NCI-H1048 (cell line): ENCODE results near the gene ROBO1.
"Not testable (repeated sequence)": the region's sequence is repeated elsewhere in the genome, so short reads cannot be mapped to it uniquely, and the experiment has no call there.

Source experiments
- DNase-seq: peaks from one replicate; lab custom pipeline; 2025; lab: John Stamatoyannopoulos, UW

The ROBO1 gene

GRCh38 chr3:79310016-79310415 lies 457.8 kb downstream of the ROBO1 start:
- DNase-seq = no peak

- DNase-seq = no peak
These were observed 460.7 kb downstream of the ROBO1 start for GRCh38 chr3:79306934-79307570.

DNA sequence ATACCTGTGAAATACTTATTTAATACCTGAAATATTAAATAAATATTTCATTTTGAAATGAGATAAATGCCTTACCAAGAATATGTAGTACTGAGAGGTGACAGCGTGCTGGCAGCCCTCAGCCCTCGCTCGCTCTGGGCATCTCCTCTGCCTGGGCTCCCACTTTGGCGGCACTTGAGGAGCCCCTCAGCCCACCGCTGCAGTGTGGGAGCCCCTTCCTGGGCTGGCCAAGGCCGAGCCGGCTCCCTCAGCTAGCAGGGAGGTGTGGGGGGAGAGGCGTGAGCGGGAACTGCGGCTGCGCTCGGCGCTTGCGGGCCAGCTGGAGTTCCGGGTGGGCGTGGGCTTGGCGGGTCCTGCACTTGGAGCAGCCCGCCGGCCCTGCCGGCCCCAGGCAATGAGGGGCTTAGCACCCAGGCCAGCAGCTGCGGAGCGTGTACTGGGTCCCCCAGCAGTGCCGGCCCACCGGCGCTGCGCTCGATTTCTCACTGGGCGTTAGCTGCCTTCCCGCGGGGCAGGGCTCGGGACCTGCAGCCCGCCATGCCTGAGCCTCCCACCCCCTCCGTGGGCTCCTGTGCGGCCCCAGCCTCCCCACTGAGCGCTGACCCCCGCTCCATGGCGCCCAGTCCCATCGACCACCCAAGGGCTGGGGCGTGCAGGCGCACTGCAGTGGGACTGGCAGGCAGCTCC lies 467.7 kb downstream of the ROBO1 start:
- DNase-seq = not testable (repeated sequence)

GRCh38 chr3:79297245-79297960 lies 470.4 kb downstream of the ROBO1 start:
- DNase-seq = no peak

DNA sequence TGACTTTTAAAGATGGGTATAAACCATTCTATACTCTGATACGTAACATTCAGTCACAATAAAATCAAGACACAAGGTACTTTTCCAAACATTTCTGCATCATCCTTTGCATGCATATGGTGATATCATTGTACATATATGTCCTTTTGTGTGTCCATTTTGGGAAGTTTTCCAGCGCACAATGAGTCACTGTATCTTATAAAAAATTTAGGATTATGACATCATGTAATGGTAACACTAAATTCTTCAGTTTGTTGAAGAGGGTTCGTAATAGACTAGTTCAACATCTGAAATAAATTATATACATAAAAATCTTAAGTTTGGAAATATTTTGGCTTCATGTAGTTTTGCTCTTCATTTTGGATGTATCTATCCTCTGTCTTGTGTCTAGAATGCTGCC lies 480.9 kb downstream of the ROBO1 start:
- no peak for DNase-seq

DNA sequence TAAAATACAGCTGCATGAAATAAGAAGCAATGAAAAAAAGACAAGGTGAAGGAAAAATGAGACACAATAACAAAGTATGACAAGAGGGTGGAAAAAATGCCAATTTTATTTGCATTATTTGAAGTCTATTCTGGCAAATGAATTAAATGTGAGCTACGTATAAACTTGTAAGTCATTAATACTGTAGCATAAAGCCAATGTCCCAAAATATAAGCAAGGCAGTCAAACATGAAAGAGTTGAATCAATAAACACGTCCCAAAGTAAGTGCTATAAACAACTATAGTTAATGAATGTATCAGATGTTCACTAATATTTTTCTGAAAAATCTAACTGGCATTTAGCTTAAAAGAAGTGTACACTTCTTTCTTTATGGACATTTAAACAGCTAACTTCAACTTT lies 481.9 kb downstream of the ROBO1 start:
- DNase-seq = no peak

DNA sequence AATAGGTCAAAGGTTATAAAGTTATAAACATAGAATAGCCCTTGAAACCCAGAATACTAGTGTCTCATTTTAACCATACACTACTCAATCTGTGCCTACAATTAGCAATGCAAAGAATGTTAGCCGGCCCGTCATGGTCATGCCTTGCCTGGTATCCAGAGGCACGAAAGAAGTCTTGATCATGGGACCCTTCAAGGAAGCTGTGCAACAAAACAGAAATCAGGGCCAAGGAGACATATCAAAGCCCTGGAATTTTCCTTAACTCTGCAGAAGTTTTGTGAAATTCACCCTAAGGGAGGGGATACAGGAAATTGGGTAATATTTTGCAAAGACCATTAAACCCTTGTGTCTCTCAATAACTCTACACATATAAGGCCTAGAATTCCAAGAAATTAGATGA lies 482.4 kb downstream of the ROBO1 start:
- no peak for DNase-seq

DNA sequence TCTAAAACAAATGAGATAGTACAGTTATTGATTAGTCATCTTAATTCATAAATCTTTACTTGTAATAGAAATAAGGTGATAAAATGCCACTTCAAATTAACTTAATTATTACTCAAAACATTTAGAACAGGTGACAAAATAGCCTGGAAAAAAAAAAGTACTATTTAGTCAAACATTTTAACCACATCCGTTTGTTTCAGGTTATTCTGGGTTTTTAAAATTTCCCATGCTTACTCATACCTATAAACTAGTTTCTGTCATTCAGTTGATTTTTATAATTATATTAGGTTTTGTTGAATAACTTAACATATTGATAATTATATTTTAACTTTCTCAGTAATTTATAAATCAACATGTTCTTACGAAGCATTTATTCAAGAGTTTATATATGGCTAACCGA lies 483.0 kb downstream of the ROBO1 start:
- no peak for DNase-seq

DNA sequence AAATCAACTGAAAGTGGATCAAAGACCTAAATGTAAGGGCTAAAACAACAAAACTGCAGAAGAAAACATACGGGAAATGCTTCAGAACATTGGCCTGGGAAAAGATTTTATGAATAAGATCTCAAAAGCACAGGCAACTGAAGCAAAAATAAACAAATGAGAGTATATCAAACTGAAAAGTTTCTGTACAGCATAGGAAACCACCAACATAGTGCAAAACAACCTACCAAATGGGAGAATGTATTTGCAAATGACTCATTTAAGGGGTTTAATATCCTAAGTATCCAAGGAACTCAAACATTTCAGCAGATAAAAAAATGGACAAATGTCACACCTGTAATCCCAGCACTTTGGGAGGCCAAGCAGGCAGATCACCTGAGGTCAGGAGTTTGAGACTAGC lies 489.1 kb downstream of the ROBO1 start:
- no peak for DNase-seq

GRCh38 chr3:79268422-79268821 lies 499.4 kb downstream of the ROBO1 start:
- no peak for DNase-seq

DNA sequence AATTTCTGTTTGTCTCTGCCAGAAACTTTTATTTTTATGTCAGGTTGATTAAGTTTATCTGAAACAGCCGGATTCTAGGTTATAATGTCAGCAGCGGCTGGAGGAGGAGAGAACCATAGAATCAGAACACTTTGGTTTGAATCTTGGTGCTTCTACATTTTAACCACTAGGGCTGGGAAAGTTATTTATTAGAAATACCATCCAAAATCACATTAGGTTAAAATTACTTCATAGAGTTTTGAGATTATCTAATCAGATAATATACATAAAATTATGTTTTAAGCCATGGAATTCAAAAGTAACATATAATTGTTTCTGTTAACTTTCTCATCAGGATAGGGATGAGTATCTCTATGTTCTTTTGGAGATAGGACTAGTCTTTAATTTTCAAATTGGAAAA lies 502.9 kb downstream of the ROBO1 start:
- DNase-seq = no peak

DNA sequence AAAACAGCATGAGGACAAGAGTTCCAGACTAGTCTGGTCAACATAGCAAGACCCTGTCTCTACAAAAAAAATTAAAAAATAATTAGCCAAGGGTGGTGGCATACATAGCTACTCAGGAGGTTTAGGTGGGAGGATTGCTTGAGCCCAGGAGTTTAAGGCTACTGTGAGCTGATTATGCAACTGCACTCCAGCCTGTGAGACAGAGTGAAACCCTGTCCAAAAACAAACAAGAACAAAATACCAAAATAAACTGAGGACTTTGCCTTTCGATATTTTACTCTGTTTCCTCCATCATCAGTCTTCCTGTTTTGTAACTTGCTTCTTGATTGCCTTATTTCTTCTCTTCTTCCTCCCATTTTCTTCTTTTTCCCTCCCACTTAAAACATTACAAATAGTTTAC lies 504.4 kb downstream of the ROBO1 start:
- no peak for DNase-seq

DNA sequence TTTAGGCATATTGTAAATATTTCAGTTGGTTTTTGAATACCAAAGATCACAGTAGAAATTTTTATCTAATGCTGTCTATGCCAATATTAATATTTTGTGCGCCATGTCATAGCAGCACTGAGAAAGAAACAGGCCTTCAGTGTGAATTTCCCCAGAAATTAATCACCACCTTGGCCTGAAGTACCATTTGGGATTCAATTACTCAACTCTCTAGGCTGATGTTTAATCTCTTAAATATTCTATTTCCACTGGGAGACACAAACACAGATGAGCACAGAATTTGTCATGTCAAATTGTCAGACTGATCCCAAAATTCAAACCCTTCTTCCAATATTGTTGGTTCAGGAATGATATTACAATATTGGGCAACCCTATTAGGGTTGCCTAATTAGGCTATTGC lies 509.3 kb downstream of the ROBO1 start:
- no peak for DNase-seq

GRCh38 chr3:79257791-79258190 lies 510.0 kb downstream of the ROBO1 start:
- DNase-seq = no peak

DNA sequence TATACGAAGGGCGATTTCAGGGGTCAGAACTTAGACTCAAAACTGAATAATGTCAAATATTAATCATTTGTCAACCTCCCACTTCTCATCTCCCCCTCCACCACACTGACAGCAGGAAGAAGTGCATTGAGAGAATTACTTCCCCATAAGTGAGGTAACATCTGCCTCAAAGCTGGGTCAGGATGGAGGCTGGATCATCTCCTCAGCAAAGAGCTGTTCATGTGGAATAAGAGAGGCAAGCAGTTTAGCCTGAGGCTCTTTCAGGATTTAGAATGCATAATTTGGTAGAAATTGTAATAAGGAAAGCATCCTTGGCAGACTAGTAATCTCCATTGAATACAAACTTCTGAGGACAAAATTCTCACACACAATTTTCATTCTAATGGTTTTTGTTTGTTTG lies 512.1 kb downstream of the ROBO1 start:
- no peak for DNase-seq

DNA sequence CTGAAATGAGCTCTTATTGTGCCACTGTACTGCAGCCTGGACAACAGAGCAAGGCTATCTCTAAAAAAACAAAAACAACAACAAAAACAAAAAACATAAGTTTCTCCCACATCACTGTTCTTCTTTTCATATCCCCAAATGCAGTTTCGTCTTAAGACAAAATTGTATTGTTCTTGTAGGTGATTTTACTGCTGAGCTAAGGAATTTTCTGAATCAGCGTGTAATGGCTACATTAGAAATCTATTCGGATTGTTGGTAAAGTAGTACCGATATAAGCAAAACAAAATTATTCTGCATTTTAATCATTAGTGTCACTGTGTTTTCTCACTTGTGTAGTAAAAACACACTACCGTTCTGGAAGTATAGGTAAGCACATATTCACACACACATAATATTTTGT lies 512.5 kb downstream of the ROBO1 start:
- DNase-seq = no peak

GRCh38 chr3:79253704-79254103 lies 514.1 kb downstream of the ROBO1 start:
- DNase-seq = no peak

DNA sequence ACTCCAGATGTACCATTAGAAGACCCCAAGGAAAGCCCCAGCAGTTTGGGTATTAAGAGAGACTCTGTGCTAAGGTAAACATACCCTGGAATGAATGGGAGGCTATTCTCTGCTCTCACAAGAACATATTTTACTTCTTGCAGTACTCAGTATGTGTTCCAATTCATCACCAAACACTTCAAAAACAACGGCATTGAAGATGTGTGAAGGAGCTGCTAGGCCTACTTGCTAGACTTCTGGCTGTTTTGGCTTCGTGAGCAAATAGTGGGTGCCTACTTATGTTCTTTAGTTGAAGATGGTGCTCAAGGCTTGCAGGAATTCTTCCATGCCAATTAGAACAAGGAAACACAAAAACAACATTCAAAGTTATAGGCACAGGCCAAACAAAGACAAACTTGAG lies 514.5 kb downstream of the ROBO1 start:
- no peak for DNase-seq

GRCh38 chr3:79250746-79251145 lies 517.1 kb downstream of the ROBO1 start:
- no peak for DNase-seq

DNA sequence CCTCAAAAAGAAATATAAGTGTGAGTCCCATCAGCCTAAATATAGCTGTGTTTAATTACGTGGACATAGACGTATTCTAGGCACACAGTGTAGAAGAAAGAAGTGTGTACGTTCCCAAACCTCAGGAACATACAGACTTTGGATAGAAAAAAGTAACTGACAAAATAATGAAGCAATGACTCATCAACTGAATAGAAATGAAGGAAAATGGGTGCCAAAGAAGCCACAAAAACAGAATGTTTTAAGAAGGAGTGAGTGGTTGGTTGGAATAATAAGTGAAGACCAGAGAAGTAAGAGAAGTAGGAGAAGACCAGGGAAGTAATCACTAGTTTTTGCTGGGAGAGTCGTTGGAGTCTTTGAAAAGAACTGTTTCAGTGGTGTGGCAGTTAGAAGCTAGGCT lies 518.1 kb downstream of the ROBO1 start:
- DNase-seq = no peak

DNA sequence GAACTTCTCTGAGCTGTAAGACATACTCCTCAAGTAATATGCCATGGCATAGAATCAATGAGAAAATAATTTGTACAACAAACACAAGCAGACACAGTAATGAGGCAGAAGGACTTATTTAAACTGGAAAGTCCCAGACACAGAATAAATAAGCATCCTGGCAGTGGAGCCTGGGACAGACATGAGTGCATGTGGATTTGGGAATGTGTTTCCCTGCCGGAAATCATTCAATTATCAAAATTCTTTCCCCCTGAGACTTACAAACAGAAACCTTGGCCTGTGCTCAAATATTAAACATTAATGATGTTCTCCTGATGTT lies 520.1 kb downstream of the ROBO1 start:
- no peak for DNase-seq

GRCh38 chr3:79246875-79247724 lies 520.7 kb downstream of the ROBO1 start:
- no peak for DNase-seq
